ENCODE measurements around the gene CAMSAP3.
"Not testable (repeated sequence)": the region's sequence is repeated elsewhere in the genome, so short reads cannot be mapped to it uniquely, and the experiment has no call there.

CAMSAP3 gene

GRCh38 chr19:7636691-7637373 is 41.2 kb downstream of the CAMSAP3 start, which contains the start of gene STXBP2:
STXBP2 (plus strand) TSS chr19:7637110; CDS start chr19:7637150, 40 bp downstream.
- peak; percentile 98 for DNase-seq

- DNase-seq: no peak
Observed at GRCh38 chr19:7637374-7638256, 42.0 kb downstream of the CAMSAP3 start.

- DNase-seq: no peak
Observed at GRCh38 chr19:7638802-7639465, 43.3 kb downstream of the CAMSAP3 start.

GRCh38 chr19:7639863-7640348 is 44.2 kb downstream of the CAMSAP3 start:
- no peak for DNase-seq

GRCh38 chr19:7640803-7641202 is 45.1 kb downstream of the CAMSAP3 start:
- DNase-seq: no peak

- DNase-seq: no peak
Observed at GRCh38 chr19:7641290-7642276, 45.9 kb downstream of the CAMSAP3 start.

GRCh38 chr19:7642295-7643030 is 46.8 kb downstream of the CAMSAP3 start:
- no peak for DNase-seq

GRCh38 chr19:7643031-7643415 is 47.4 kb downstream of the CAMSAP3 start:
- no peak for DNase-seq

- DNase-seq: not testable (repeated sequence)
Observed at GRCh38 chr19:7643629-7644549, 48.2 kb downstream of the CAMSAP3 start.

- no peak for DNase-seq
Observed at GRCh38 chr19:7644550-7644877, 48.9 kb downstream of the CAMSAP3 start.

- no peak for DNase-seq
Observed at GRCh38 chr19:7645163-7645562, 49.5 kb downstream of the CAMSAP3 start.

- no peak for DNase-seq
Observed at GRCh38 chr19:7645656-7646425, 50.2 kb downstream of the CAMSAP3 start.

GRCh38 chr19:7646426-7646700 is 50.7 kb downstream of the CAMSAP3 start:
- DNase-seq: no peak

GRCh38 chr19:7647156-7647555 is 51.5 kb downstream of the CAMSAP3 start:
- DNase-seq: no peak

GRCh38 chr19:7648265-7649014 is 52.8 kb downstream of the CAMSAP3 start:
- no peak for DNase-seq

GRCh38 chr19:7650148-7650547 is 54.5 kb downstream of the CAMSAP3 start:
- no peak for DNase-seq

GRCh38 chr19:7652061-7652641 is 56.5 kb downstream of the CAMSAP3 start:
- peak; percentile 99 for DNase-seq

- DNase-seq: no peak
Observed at GRCh38 chr19:7654401-7654800, 58.7 kb downstream of the CAMSAP3 start.

GRCh38 chr19:7655581-7655980 is 59.9 kb downstream of the CAMSAP3 start:
- no peak for DNase-seq

Data from activated CD8-positive, alpha-beta memory T cell treated with anti-CD3 and anti-CD28 coated beads, Interleukin-2, amount 50 U/mL, for 48 hours (primary cell).